Thyroid gland (tissue), 4 donors: ENCODE results near the gene AK2. TPM values are rescaled to one million over a fixed set of nuclear protein-coding genes. Genes with fewer than 3 reads are reported as not detected.

Source experiments
- DNase-seq, 2 donors: peaks; one replicate each; pipeline ENCODE4 v3.0.0-alpha.2; 2019
- H3K27ac ChIP-seq, 3 donors: fragments of 200-600 bp; sonication (generic); 1 replicate in 2 of 3; 2 replicates in 1 of 3; pipeline ENCODE4 v1.5.1; 2016 to 2019; ENCODE audit warnings: mild to moderate bottlenecking in 1 of 3, moderate library complexity in 1 of 3
- H3K27me3 ChIP-seq: fragments of 200-600 bp; sonication (generic); one replicate; pipeline ENCODE4 v1.5.1; 2019
- H3K36me3 ChIP-seq, 2 donors: fragments of 200-600 bp; sonication (generic); one replicate each; pipeline ENCODE4 v1.5.1; 2016 to 2019
- H3K4me1 ChIP-seq, 2 donors: fragments of 200-600 bp; sonication (generic); one replicate each; pipeline ENCODE4 v1.5.1; 2017 to 2019
- H3K4me3 ChIP-seq, 3 donors: fragments of 200-600 bp; sonication (generic); replicated peaks in 1 of 3; 1 replicate in 2 of 3; 2 replicates in 1 of 3; pipeline ENCODE4 v1.5.1; 2016; ENCODE audit warnings: mild to moderate bottlenecking in 1 of 3
- H3K9me3 ChIP-seq: fragments of 200-600 bp; sonication (generic); one replicate; pipeline ENCODE4 v1.5.1; 2017
- CTCF ChIP-seq, 6 experiments: fragments of 200-600 bp in 3 of 6; fragments of 450-650 bp in 3 of 6; sonication (generic) in 3 of 6; IDR thresholded peaks; one replicate each; pipeline ENCODE4 v1.5.1; 2016 to 2019; ENCODE audit warnings: antibody characterized with exemption in 6 of 6, mild to moderate bottlenecking in 2 of 6, inconsistent platforms in 1 of 6, moderate library complexity in 1 of 6
- POLR2A ChIP-seq, 2 donors: fragments of 450-650 bp; IDR thresholded peaks; one replicate each; pipeline ENCODE4 v1.6.1; 2017; ENCODE audit warnings: antibody characterized with exemption in 2 of 2, mild to moderate bottlenecking in 2 of 2, moderate library complexity in 1 of 2
- WGBS, 2 donors: methylation state at CpG; one replicate each; pipeline ENCODE4 v1.1.5; 2017; 5-methylcytosine and 5-hydroxymethylcytosine counted together
- intact Hi-C: fragments of 100-400 bp; cut with DNase I; formaldehyde crosslinking; loops from one replicate; pipeline ENCODE4 v1.15.1; 2023
- total RNA-seq, 4 donors: library from RNA; depleted of rRNA; stranded (reverse); fragments of >200 nt; gene quantifications; one replicate each; pipeline ENCODE4 v1.2.3, GENCODE V29; 2016

The AK2 gene
- total RNA-seq, 4 donors from 2014 or later, result 214 to 308 (median 256) TPM

DNA sequence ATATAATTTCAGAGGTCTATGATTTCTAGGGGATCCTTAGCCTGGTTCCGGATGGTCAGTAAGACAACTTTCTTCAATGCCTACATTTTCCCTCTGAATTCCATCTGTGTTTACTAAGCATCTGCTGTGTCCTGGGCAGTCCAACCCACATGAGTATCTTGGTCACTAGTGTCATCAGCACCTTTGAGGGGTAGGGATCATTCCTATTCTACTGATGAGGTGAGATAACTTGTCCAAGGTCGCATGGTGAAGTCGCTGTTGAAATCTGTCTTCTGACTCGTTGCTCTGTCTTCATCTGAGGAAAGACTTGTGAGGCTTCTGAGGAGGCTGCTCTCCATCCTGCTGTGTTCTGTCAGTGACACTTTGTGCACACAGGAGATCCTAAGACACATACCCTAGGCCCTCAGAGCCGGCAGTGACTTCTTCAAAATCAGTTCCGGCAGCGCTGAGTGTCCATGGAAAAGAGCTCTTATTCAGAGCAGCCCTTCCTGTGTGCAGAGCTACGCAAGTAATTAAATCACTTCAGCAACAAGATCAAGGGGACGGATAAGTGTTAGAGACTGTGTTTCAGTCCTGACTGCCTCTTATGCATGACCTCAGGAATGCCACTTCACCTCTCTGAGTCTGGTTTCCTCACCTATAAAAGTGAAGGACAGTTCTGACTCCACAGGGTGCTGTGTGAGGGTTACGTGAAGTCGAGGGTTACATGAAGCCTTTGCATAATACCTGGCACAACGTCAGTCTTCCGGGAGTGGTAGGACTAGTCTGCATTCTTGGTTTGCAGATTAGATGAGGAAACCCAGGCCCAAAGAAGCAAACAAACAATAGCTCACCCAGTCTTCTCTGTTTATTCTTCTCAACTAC lies 28.4 kb downstream of the AK2 start:
- intact Hi-C loops, result no loop called here
- peaks cover 19 to 73% of the 10 kb centered on the region in 2 donors for H3K4me1 ChIP-seq
- 75% methylated on average over 13 of the region's 13 CpGs for WGBS, 2 donors
- H3K36me3 ChIP-seq, result peaks cover 9 to 20% of the 10 kb centered on the region in 2 donors
- no peak for DNase-seq
- no peak overlapping the region for H3K4me3 ChIP-seq
- peak overlapping the region in 1 of 3 donors; percentile 80 for H3K27ac ChIP-seq
- H3K27me3 ChIP-seq, result no peaks in the 10 kb centered on the region
- H3K9me3 ChIP-seq, result no peaks in the 10 kb centered on the region
- no peak for TF ChIP-seq POLR2A (IDR thresholded peaks at IDR 0.05)
- TF ChIP-seq CTCF (IDR thresholded peaks at IDR 0.05), result no peak

DNA sequence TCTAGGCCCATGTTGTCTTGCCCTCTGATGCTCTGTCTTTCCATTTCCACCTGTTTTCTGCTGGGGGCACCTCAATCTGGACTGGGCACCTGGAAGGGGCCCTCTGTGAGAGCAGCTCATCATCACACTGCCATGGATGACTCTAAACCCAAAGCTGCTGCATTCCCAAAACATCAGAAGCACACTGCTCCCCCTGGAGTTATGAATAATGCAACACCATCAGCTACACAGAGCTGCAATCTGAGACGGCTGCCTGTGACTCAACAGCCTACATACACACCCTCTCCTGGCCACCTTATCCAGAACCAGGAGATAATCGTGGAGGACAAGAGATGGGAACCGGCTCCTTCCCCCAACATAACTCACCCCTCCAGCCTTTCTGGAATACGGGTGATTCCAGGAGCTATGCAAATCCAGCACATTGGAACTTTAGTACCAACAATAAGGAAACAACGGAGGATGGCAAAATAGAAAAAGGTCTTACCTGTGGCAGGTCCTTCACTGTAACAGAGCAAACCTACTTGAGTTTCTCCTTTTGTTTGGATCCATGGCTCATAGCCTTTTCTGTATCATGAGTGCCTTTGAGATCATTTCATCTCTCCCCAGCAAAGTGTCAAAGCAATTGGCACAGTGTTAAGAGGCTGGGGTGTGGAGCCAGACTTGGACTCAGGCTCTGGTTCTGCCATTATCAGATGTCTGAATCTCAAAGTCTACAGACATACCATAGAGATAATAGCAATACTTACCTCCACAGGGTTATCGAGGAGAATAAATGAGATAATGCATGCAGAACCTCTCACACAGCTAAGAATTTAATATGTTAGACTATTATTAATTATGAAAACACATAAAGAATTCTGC lies 29.3 kb downstream of the AK2 start:
- H3K27me3 ChIP-seq, result no peaks in the 10 kb centered on the region
- H3K9me3 ChIP-seq, result no peaks in the 10 kb centered on the region
- no peak for DNase-seq
- intact Hi-C loops, result no loop called here
- H3K36me3 ChIP-seq, result peaks cover under 1 to 13% of the 10 kb centered on the region in 2 donors
- 76 to 83% methylated on average over 6 of the region's 6 CpGs for WGBS, 2 donors
- H3K4me3 ChIP-seq, result no peak overlapping the region
- peaks cover 19 to 69% of the 10 kb centered on the region in 2 donors for H3K4me1 ChIP-seq
- H3K27ac ChIP-seq, result no peak overlapping the region
- TF ChIP-seq CTCF (IDR thresholded peaks at IDR 0.05) (peak in 2 of 6 experiments; percentile 8 to 27), POLR2A (IDR thresholded peaks at IDR 0.05) (no peak)

DNA sequence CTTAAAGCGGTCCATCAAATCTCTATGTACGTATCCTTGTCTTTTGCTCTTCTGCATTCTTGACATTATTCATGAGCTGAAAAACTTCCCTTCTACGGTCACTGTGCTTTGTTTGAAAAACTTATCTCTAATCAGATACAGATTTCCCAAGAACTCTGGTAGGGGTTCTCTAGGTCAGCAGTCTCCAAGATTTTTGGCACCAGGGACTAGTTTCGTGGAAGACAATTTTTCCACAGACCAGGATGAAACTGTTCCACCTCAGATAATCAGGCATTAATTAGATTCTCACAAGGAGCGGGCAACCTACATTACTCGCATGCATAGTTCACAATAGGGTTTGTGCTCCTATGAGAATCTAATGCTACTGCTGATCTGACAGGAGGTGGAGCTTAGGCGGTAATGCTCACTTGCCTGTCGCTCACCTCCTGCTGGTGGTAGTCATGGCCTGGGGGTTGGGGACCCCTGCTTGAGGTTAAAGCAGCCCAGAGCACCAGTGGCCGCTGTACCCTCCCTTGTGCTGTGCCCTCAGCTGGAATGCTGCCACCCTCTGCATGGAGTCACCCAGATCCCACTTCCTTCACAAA lies 30.8 kb downstream of the AK2 start:
- peaks cover 13 to 65% of the 10 kb centered on the region in 2 donors for H3K4me1 ChIP-seq
- peaks cover 0 to 13% of the 10 kb centered on the region in 2 donors for H3K36me3 ChIP-seq
- H3K4me3 ChIP-seq, result no peak overlapping the region
- no peaks in the 10 kb centered on the region for H3K27me3 ChIP-seq
- TF ChIP-seq POLR2A (IDR thresholded peaks at IDR 0.05) (no peak), CTCF (IDR thresholded peaks at IDR 0.05) (no peak)
- 80 to 84% methylated on average over 7 to 9 of the region's 9 CpGs for WGBS, 2 donors
- DNase-seq, result no peak
- H3K27ac ChIP-seq, result no peak overlapping the region
- no peaks in the 10 kb centered on the region for H3K9me3 ChIP-seq
- intact Hi-C loops, result no loop called here

- H3K36me3 ChIP-seq, result peaks cover 0 to 13% of the 10 kb centered on the region in 2 donors
- H3K27ac ChIP-seq, result no peak overlapping the region
- no peak for TF ChIP-seq POLR2A (IDR thresholded peaks at IDR 0.05)
- no peak for TF ChIP-seq CTCF (IDR thresholded peaks at IDR 0.05)
- 89 to 91% methylated on average over 2 of the region's 2 CpGs for WGBS, 2 donors
- H3K4me1 ChIP-seq, result peaks cover 13 to 65% of the 10 kb centered on the region in 2 donors
- H3K9me3 ChIP-seq, result no peaks in the 10 kb centered on the region
- intact Hi-C loops, result no loop called here
- no peak for DNase-seq
- no peaks in the 10 kb centered on the region for H3K27me3 ChIP-seq
- H3K4me3 ChIP-seq, result no peak overlapping the region
Measured at GRCh38 chr1:33005117-33005837, 31.4 kb downstream of the AK2 start.
